Nucleus accumbens (tissue), 56 donors: ENCODE results near the gene GALNT4.

Experiments
- DNase-seq, 56 donors: peaks; one replicate each; lab custom pipeline; 2025; lab: John Stamatoyannopoulos, UW

The GALNT4 gene

DNA sequence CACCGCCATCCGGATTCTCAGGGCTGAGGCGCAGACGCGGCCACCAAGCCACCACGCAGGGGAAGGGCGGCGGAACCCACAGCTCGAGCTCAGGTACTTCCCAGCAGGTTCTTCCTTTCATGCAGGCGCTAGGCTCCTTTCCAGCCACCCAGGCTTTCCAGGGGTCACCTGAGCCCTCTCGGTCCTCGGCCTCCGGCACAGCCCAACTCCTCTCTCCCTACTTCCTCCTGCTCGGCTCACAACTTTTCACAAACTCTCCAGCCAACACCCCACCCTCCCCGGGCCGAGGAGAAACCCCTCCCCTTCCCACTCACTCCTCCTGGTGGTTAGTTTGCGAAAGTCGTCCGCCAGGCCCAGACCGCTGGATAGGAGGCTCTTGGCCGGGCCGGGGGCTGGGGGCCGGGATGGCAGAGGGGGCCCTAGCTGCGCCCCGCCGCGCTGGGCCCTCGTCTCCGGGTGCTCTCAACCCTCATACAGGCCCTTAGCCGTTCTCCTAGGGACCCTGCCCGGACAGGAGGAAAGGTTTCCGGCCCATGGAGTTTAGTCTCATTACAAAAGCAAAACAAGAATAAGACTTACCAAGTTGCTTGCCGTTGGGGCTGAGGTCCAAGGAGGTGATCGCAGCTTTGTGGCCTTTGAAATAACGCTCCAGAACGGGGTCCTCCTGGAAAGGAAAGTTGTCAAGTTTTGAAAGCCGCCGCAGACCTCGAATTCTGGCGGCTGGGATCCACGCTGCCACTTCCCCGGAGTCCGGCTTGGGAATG is at the start of gene GALNT4:
GALNT4 (minus strand) TSS at position 256 of the 764 bp plus-strand sequence; CDS start at position 9, 247 bp downstream.
- peak in 54 of 56 donors; percentile 7 to 84 (median 64) for DNase-seq

DNA sequence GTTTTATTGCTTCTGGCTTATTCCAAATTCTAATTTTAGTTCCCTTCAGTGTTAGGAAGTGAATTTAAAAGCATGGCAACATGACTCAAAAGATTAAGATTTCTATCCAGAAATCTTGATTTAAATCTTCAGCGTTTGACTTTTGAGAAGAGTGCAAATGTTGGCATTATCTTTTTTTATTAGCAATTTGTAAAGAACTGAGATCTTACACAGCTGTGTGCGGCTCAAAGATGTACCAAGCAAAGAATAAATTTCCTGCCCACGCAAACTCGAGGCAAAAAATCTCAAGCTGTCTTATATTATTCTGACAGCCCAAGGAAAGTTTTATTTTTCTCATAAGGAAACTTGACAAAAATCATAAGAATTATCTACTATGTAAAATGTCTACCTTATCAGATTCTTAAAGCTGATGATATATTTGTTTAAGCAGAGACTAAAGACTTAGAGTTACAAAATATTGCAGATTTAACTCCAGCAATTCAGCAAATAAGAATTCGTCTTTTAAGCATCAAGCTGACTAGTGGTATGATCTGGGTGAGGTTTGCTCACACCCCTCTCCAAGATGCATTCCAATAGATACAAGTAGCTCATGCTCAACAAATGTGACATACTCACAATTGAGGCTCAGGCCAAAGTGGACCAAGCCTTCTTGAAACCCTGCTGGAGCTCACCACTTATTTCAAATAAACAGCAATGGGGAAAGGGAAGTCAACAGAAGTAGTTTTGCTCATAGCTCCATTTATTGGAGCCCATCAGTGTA is 48.6 kb upstream of the GALNT4 start:
- DNase-seq = peak in 16 of 56 donors; percentile 1 to 63 (median 22)

DNA sequence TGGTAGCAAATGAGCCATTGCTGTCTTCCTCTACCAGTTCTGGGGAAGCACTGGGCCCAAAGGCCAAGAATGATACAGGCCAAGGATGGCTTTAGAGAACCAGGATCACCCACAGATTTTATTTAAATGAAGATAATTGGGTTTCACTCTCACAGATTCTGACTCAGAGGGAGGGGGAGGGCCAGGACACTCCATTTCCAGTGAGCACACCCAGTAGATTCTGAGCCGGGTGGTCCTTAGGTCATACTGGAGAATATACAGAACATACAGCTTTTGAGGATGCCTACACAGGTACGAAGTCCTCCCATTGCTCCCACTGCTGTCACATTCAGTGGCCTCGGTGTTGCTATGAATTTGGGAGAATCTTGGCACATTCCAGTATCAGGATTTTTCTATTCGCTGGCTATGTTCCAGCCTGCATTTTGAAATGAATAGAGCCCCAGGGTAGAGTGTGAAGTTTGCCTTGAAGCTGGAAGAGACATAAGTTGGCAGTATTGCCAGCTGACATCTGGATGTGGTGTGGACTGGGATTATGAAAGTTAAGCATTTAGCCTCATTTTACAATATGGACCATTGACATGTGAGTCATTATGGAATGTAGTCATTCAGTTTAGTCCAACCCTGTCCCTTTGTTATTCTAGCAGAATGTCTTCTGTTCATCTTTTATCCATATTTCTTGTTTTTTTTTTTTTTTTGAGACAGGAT is 47.0 kb upstream of the GALNT4 start:
- no peak for DNase-seq

DNA sequence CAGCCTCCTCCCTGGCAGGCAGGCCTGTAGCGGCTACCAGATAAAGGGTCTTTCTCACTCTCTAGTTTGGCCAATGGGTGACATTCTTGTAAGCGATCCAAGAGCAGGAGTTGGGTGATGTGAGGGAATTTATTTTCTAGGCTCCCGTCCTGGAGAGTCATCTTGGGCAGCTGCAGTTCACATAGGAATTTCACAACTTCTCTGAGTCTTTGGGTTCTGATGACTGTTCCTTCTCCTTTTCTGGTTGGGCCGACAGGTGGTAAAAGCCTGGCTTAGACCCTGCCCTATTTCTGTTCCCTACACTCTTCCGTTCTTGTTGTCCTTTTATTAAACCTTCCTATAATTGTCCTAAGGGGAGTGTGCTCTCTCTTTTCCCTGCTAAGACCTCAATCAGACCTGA is 43.9 kb upstream of the GALNT4 start:
- DNase-seq = no peak

DNA sequence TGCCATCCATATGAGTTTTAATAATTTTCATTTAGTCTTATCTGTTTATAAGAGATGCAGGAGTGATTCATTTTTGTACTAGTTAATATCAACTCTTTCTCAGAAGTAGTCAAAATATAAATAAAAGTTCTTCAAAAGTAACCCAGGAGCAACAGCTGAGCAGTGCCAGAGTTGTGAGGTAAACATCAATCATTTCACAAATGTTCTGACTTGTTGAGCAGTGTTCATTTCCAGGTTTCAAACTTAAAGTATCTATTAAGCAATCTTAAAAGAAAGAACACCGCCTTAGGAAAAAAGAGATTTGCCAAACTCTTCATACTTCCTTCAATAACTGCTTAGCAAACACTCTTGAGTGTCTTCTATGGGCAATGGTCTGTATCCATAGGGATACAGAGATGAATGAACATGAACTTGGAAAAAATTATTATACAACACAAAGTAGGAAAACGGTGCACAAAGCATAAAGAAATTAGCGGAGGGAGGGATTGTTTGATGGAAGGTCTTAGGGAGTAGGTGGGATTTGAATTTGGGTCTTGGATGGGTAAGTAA is 43.2 kb upstream of the GALNT4 start:
- no peak for DNase-seq

DNA sequence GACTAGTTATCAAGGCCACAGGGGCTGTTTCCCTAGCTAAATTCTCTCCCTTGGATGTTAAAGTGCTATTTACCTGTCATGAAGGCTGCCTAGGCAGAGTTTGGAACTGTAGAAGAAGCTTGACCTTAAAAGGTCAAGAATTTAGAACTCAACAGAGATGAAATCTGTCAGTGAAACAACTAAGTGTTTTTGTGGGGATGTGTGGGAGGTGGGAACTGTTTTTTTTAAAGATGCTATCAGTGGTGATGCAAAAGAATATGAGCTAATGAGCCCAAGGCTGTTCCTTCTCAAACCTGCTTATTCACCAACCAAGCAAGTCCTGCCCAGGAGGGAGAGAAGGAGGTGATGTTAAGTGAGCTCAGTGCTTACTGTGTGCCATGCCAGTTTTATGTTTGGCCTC is 42.0 kb upstream of the GALNT4 start:
- no peak for DNase-seq

DNA sequence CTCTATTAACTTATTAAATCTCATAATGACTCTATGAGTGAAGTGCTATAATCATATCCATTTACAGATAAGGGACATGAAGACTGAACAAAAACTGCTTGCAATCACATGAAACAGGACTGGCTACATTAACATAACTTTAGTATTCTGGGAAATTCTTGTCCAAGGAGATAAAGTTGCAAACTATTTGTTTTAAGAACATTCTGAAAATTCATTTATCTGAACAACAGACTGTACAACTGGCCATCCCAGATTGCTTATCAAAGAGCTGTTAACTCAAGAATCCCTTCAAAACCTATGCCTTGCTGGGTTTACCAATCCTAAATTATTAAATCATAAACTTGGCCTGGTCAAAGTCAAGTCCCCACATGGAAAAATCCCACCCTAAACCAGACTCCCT is 40.4 kb upstream of the GALNT4 start:
- no peak for DNase-seq

DNA sequence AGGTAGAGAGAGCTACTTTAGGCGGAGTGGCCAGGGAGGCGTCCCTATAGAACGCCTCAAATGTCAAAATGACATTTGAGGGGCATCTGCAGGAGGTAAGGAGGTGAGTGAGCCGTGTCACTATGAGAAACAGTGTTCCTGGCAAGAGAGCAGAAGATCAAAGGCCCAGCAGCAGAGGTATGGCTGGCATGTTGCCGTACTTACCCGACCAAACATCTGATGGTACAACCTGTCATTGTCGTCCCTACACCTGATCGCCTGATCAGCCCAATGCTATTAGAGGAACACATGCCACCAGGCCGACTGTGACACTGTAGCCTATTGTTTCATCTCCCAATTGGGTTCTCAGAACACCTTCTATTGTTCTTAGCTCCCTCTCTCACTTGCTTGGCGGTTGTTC is 35.2 kb upstream of the GALNT4 start:
- no peak for DNase-seq

DNA sequence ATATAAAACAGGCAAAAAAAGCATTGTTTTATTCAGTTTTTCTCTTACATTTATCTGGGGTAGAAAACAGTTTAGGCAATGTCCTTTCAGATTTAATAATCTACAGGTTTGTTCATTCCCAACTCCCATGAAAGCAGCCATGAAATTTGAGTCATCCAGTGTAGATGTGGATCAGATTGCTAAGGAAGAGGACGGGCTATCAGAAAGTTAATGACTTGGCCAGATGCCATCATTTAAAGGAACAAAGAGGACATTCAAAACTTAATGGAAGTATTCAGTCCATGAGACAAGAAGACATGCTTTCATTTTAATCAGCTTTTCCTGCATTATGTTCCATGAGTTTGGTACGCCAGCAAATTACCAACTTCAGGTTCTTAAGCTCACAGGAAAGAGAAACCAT is 32.4 kb upstream of the GALNT4 start:
- no peak for DNase-seq

DNA sequence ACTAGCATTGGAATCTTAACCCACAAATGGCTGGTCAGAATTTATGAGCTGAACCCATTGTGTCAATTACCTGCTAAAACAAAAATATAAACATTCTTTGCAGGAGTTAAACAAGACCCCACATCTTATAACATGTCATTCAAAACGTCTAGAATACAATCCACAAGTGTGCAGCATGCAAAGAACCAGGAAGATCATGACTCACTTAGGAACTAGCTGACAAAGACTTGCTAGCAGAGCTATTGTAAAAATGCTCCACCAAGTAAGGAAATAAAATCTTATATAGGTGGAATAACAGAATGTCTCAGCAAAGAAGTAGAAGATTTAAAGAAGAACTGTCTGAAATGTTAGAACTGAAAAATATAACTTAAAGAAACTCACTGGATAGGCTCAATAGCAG is 27.8 kb upstream of the GALNT4 start:
- no peak for DNase-seq

DNA sequence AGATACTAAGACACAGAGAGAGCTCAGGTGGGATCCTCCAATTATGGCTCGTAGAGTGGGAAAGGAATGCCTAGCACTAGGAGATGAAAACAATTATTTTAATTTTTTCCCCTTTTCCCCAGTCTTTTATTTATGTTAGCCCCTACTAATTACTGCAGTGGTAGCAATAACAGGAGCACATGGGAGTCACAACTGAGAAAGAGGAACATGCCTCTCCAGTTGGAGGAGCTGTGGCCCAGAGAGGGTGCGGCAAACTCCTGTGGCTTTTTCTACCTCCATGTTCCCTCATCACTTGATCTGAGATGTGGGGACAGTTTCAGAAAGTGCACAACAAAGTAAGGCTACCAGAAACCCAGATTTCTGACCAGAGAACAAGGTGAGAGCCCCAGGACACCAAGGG is 27.2 kb upstream of the GALNT4 start:
- DNase-seq = no peak

DNA sequence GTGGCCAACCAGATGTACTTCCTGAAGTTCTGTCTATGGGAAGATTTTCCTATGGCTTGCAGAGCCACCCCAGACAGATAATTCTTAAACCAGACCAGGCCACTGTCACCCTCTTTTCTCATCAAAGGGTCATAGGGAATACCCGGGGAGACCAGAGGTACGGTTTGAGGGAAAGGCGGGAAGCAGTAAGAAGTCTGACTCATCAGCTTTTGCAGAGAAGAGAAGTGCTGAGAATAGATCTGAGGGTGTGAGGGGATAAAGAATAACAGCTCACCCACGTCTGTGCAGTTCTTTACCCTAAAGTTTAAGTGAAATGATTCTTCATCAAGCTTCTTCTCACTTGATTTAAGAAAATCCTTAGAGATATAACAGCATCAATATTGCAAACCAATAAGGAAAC is 22.5 kb upstream of the GALNT4 start:
- DNase-seq = peak in 10 of 56 donors; percentile 1 to 42 (median 8)

DNA sequence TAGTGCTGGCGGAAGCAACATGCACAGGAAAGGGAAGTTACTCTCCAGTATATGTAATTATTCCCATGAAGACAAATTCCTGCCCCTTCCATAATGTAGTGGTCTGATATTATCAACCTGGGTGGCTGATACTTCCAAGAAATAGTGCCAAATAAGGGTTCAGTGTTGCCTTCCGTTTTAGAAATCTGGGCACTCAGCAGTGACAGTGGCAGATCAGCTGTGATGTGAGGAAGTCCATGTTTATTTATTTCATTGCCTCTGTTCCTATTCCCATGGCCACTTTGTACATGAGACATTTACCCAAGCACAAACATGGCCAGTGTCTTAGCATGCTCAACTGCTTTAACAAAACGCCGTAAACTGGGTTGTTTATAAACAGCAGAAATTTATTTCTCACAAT is 21.6 kb upstream of the GALNT4 start:
- DNase-seq = no peak

DNA sequence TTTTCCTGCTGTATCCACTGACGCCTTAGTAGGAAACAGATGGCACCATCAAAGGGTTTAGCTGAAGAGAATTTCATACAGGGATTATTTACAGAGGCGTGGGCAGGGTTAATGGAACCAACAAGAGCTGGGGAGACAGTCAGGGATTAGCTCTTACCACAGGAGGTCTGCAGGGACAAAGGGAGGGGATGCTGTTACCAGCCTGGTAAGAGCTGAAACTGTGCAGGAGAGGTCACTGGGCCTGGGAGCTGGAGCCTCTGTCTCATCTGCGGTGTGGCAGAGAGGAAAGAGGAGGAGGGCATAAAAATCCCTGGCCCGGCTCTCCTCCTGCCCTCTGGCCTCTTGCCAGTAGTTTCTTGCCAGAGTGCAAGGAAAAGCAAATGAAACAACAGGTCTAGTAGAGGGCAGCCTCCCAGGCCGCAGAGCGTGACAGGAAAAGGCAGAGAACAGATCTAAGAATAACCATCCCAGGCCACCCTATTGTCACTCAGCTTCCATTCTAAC is 20.1 kb upstream of the GALNT4 start:
- peak in 11 of 56 donors; percentile 2 to 35 (median 9) for DNase-seq

DNA sequence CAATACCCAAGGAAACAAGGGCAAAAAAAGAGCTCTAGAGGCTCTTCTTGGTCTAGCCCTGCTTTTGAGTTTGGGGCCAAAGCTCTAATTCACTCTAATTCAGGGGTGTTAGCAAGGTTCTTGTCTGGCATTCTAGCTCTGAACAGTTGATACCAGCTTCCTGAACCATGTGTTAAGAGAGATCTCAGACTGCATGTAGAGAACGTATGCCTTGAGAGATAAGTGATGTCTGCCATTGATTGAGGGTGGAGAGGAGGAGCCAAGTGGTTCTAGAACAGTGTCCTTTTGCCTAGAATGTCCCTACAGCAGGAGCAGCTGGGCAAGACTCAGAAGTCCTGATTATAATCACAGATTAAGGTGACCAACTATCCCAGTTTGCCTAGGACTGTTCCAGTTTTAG is 19.4 kb upstream of the GALNT4 start:
- DNase-seq = no peak

DNA sequence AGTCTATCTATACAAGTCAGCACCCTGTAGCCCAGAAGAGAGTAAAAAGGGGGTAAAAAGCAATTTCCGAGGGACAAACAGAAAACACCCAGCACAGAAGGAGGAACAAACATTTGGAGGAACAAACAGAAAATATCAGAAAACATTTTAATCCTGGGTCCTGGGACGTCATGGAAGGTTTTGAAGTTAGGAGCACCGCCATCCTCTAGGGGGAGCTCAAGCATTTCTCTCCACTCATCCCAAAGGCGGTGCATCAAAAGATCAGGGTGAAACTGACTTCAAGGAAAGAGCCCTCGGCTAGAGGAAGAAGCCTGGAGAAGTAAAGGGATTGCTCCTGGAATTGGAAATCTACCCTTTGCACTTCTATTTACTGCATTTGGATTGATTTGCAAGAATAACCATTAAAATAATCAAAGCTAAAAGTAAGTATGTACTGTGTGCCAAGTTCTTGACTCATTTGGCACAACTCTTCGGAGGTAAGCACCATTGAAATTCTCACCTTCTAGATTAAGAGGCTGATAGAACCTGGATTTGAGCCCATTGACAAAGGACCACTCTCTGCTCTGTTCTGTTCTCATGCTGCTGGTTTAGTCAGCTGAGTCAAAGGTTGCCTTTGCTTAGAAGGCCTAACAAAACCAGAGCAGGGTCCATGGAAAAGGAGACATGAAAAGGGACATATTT is 18.5 kb upstream of the GALNT4 start:
- peak in 42 of 56 donors; percentile 2 to 82 (median 38) for DNase-seq

DNA sequence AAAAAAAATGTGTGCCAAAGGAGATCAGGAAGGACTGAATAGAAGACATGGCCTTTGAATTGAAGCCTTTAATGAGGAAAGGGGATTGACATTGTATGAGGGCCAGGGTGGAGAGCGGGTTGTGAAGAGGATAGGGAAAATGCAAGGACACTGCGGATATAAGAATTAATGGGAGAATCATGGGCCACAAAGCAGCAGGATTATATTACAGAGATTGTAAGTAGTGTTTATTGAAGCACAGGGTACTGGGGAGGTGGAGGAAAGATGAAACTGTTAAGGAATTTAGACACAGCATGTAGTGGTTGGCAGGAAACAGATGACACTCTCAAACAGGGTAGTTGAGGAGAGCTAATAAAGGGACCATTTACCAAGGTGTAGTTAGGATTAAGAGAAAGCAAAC is 17.6 kb upstream of the GALNT4 start:
- no peak for DNase-seq

DNA sequence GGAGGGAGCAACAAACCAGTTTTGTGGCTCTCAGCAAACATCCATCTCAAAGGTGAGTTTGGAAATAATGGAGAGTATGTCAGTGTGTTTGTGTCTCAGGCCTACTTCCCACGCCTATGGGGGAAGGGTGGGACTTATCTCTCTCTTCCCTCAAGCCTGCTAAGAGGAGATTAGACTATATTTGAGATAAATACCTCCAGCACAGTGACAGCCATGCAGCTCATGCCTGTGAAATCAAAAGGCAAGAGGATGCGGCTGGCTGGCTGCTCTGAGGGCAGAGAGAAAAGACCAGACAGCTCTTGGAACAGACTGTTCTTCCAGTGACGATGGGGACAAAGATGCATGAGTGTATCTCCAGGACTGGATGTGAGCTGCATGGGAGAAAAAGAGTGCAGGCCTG is 16.0 kb upstream of the GALNT4 start:
- no peak for DNase-seq

DNA sequence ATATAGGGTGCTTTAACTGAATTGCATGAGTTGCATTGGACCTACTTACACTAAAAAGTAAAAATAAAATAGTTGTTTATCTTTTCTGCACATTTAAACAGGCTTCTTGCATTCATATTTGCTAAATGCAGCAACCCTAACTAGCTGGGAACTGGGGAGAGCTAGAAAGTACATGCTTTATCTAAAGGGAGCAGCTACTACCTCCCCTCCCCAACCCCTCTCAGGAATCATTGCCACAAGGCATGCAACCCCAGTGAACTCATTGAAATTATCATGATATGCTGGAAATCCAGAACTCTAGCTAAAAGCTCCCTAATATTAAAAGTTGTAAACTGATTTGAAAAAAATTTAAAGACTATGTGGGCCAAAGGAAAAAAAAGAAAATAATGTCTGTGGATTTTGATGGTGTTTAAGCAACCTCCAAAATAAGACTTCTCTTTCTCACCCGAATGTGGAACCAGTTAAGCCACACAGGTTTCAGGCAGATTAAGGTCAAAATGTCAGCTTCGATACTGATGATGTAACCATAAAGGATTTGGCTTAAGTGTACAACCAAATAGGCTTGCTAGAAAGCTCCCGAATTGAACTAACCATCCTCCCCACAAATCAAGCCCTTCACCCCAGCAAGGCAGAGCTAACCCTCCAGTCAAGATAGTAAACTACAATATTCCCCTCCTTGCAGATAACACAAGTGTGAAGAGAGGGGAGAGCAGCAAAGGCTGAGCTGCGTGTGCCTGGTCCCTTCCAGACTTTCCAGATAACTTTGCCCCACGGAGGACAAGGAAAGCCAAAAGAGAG is 15.0 kb upstream of the GALNT4 start:
- DNase-seq = no peak
